Endothelial cell of umbilical vein (primary cell): ENCODE data around the gene WFIKKN2. TPM values are rescaled to one million over a fixed set of nuclear protein-coding genes. Genes with fewer than 3 reads are reported as not detected.

Experiments
- BruUV-seq: library from RNA; stranded (reverse); fragments of 400-500 nt; replicated peaks from 2 replicates; lab custom pipeline; 2021; lab: Mats Ljungman, UMichigan
- CTCF ChIA-PET: fragments of 300-600, 350-600 bp; sonication (Branson Sonifier 250); formaldehyde crosslinking; loops from one replicate; lab custom pipeline; 2021; ENCODE audit warnings: antibody characterized with exemption, inconsistent platforms; lab: Charles Lee
- POLR2A ChIA-PET: fragments of 300-600, 350-600 bp; sonication (Branson Sonifier 250); formaldehyde crosslinking; loops from one replicate; lab custom pipeline; 2021; ENCODE audit warnings: antibody characterized with exemption, inconsistent platforms; lab: Charles Lee
- DNase-seq: peaks from one replicate; pipeline ENCODE4 v3.0.0-alpha.2; 2011; ENCODE audit warnings: low read depth, low spot score
- FAIRE-seq: peaks from 2 replicates; lab custom pipeline; 2011; peaks lifted over from hg19 to GRCh38; lab: Jason Lieb, UNC
- H2AFZ ChIP-seq: 2 replicates; pipeline ENCODE4 v1.6.0; 2012; ENCODE audit warnings: low read depth, low read length, control low read depth, inconsistent platforms
- H3K27ac ChIP-seq: 2 replicates; pipeline ENCODE4 v1.5.1; 2011; ENCODE audit warnings: low read depth, mild to moderate bottlenecking, control low read depth, low read length, moderate library complexity; ENCODE audit not compliant: insufficient read depth
- H3K27me3 ChIP-seq, 2 experiments: 2 replicates each; pipeline versions ENCODE4 v1.6.0 to v1.6.1; 2011; ENCODE audit warnings: low read length in 2 of 2, mixed read lengths in 1 of 2; ENCODE audit not compliant: control insufficient read depth in 2 of 2, insufficient read depth in 2 of 2
- H3K36me3 ChIP-seq, 2 experiments: 2 replicates in 1 of 2; 3 replicates in 1 of 2; pipeline ENCODE4 v1.5.1; 2011; ENCODE audit warnings: low read length in 2 of 2, mild to moderate bottlenecking in 1 of 2, moderate library complexity in 1 of 2; ENCODE audit not compliant: control insufficient read depth in 2 of 2, insufficient read depth in 2 of 2; ENCODE audit errors: extremely low read depth in 1 of 2
- H3K4me1 ChIP-seq: 3 replicates; pipeline ENCODE4 v1.5.1; 2011; ENCODE audit warnings: mild to moderate bottlenecking, low read length; ENCODE audit not compliant: control insufficient read depth, insufficient read depth; ENCODE audit errors: extremely low read depth
- H3K4me2 ChIP-seq: 2 replicates; pipeline ENCODE4 v1.6.1; 2011; ENCODE audit warnings: low read length, control low read depth, mixed read lengths; ENCODE audit not compliant: insufficient read depth
- H3K4me3 ChIP-seq, 3 experiments: fragments of 200-600 bp in 1 of 3; sonication (generic), shearing (Covaris generic) in 1 of 3; replicated peaks in 1 of 3; 2 replicates each; pipeline ENCODE4 v1.5.1; 2011 to 2016; ENCODE audit warnings: control low read depth in 3 of 3, low read length in 3 of 3, mild to moderate bottlenecking in 2 of 3, inconsistent platforms in 1 of 3, low read depth in 1 of 3, moderate library complexity in 1 of 3; ENCODE audit not compliant: insufficient read depth in 1 of 3
- H3K79me2 ChIP-seq: 2 replicates; pipeline ENCODE4 v1.6.0; 2012; ENCODE audit warnings: low read length, inconsistent platforms; ENCODE audit not compliant: control insufficient read depth, insufficient read depth
- H3K9ac ChIP-seq: replicated peaks from 2 replicates; pipeline ENCODE3; 2011; ENCODE audit warnings: low read length, control low read depth; ENCODE audit not compliant: insufficient read depth; ENCODE audit errors: extremely low read depth
- H3K9me1 ChIP-seq: replicated peaks from 3 replicates; pipeline ENCODE4 v1.6.0; 2011; ENCODE audit warnings: mild to moderate bottlenecking, low read length; ENCODE audit not compliant: control insufficient read depth, insufficient read depth; ENCODE audit errors: extremely low read depth
- H3K9me3 ChIP-seq: replicated peaks from 2 replicates; pipeline ENCODE4 v1.5.1; 2012; ENCODE audit warnings: low read length, inconsistent platforms; ENCODE audit not compliant: control insufficient read depth, insufficient read depth
- H4K20me1 ChIP-seq: replicated peaks from 2 replicates; pipeline ENCODE3; 2011; ENCODE audit warnings: mild to moderate bottlenecking, low read length; ENCODE audit not compliant: control insufficient read depth, insufficient read depth; ENCODE audit errors: extremely low read depth
- CTCF ChIP-seq, 2 donors: IDR thresholded peaks; 1 replicate in 1 of 2; 2 replicates in 1 of 2; pipeline ENCODE4 v1.5.1; 2011; ENCODE audit warnings: low read length in 2 of 2, mild to moderate bottlenecking in 2 of 2, moderate library complexity in 2 of 2, control low read depth in 1 of 2, inconsistent platforms in 1 of 2, low read depth in 1 of 2; ENCODE audit not compliant: insufficient read depth in 1 of 2; ENCODE audit errors: extremely low read depth in 1 of 2
- GATA2 ChIP-seq: IDR thresholded peaks from 2 replicates; pipeline ENCODE4 v1.7.0; 2011; ENCODE audit warnings: low read depth, mild to moderate bottlenecking, moderate library complexity, mixed read lengths, low read length; ENCODE audit not compliant: insufficient read length, insufficient read depth
- JUN ChIP-seq: IDR thresholded peaks from 2 replicates; pipeline ENCODE4 v1.6.1; 2011; ENCODE audit warnings: borderline replicate concordance, low read depth; ENCODE audit not compliant: insufficient read length, insufficient read depth
- MAX ChIP-seq: IDR thresholded peaks from 2 replicates; pipeline ENCODE4 v1.6.1; 2011; ENCODE audit not compliant: insufficient read depth, insufficient read length
- MYC ChIP-seq: IDR thresholded peaks from one replicate; pipeline ENCODE4 v1.6.1; 2011; ENCODE audit warnings: mild to moderate bottlenecking, low read depth, low read length
- POLR2A ChIP-seq: IDR thresholded peaks from 2 replicates; pipeline ENCODE4 v1.6.1; 2012; ENCODE audit warnings: low read depth, mild to moderate bottlenecking, control low read depth, low read length
- POLR2AphosphoS5 ChIP-seq: IDR thresholded peaks from 2 replicates; pipeline ENCODE4 v1.6.1; 2012; ENCODE audit warnings: low read depth, mild to moderate bottlenecking, control low read depth, low read length, moderate library complexity; ENCODE audit not compliant: insufficient read depth
- dilution Hi-C: fragments of 300-500 bp; cut with MboI; formaldehyde crosslinking; loops from one replicate; pipeline ENCODE4 v1.15.0; 2019; ENCODE audit warnings: low sequenced_read_pairs; ENCODE audit not compliant: extremely low pct_ligation_motif_present
- intact Hi-C: fragments of 100-400 bp; cut with micrococcal nuclease; formaldehyde crosslinking; loops from one replicate; pipeline ENCODE4 v1.10.0; 2022
- polyA plus RNA-seq, 4 experiments: library from polyadenylated mRNA; depleted of rRNA in 3 of 4; stranded (reverse) in 3 of 4; unstranded in 1 of 4; fragments of >200 nt; gene quantifications; 2 replicates each; pipeline versions ENCODE4 v1.2.1 to v1.2.3, GENCODE V29; 2011 to 2012; ENCODE audit warnings: missing spikeins in 1 of 4
- total RNA-seq: library from RNA; stranded (reverse); gene quantifications from 2 replicates; pipeline ENCODE4 v1.2.3, GENCODE V29; 2021

The WFIKKN2 gene
- total and polyA plus RNA-seq, 2 donors (not counting 3 experiments of a cell fraction or from before 2014, with no cell fraction given), result 0.03 TPM; not detected in 1

- intact Hi-C loops, result no loop called here
- TF ChIP-seq JUN (no peak), MYC (no peak), POLR2A (no peak), GATA2 (no peak), POLR2AphosphoS5 (no peak), CTCF (IDR thresholded peaks at IDR 0.05; ENCODE audit: extremely low read depth in 1 of 2, insufficient read depth in 1 of 2, low read depth in 1 of 2, low read length in 2 of 2) (no peak), MAX (no peak)
- no peak overlapping the region for H3K4me2 ChIP-seq
- H2AFZ ChIP-seq, result no peak overlapping the region
- CTCF ChIA-PET, result interaction anchor here (0.9 to 9.6 kb wide), 6 partner anchors 14 to 288 kb away, joined by 3 to 130 read pairs (median 4); no protein-coding TSS in a partner anchor
- H3K9me1 ChIP-seq, result no peaks in the 10 kb centered on the region
- FAIRE-seq (no peak), DNase-seq (no peak)
- no peak overlapping the region for H3K4me3 ChIP-seq
- H4K20me1 ChIP-seq, result no peaks in the 10 kb centered on the region
- POLR2A ChIA-PET, result no interaction called here
- no peaks in the 10 kb centered on the region for H3K9me3 ChIP-seq
- H3K9ac ChIP-seq, result no peak overlapping the region
- no peaks in the 10 kb centered on the region for H3K79me2 ChIP-seq
- no TSS peak for BruUV-seq
- dilution Hi-C loops, result no loop called here
- H3K27me3 ChIP-seq, result no peaks in the 10 kb centered on the region
- H3K27ac ChIP-seq, result no peak overlapping the region
- H3K4me1 ChIP-seq, result no peaks in the 10 kb centered on the region
- H3K36me3 ChIP-seq, result no peaks in the 10 kb centered on the region
Observed at GRCh38 chr17:50837980-50838954, 2.9 kb downstream of the WFIKKN2 start.
